HG03342 (cell line): ENCODE data around the gene IQGAP3.

ENCODE experiments used
- ATAC-seq: cut with Tn5 transposase; IDR thresholded peaks from one replicate; pipeline ENCODE4 v1.9.1; 2021; ENCODE audit warnings: mild to moderate bottlenecking, moderate library complexity; ENCODE audit not compliant: unreplicated experiment

Gene IQGAP3

DNA sequence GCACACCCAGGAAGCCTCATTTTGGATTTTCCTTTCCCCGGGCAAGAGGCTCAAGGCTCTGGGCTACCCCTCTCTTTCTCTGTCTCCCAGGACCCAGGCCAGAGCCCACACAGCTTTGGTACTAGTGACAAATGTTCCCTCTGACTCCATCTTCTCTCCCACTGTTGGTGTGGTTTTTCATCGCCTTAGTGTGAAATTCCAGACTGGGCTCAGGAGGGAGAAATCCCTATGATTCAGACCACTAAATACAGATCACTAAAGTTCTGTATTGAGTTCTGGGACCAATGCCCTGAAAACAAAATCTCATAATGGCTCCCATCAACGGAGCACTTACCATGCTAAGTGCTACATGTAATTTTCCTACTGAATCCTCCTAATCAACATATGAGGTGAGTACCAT is 26.1 kb downstream of the IQGAP3 start:
- no peak for ATAC-seq

DNA sequence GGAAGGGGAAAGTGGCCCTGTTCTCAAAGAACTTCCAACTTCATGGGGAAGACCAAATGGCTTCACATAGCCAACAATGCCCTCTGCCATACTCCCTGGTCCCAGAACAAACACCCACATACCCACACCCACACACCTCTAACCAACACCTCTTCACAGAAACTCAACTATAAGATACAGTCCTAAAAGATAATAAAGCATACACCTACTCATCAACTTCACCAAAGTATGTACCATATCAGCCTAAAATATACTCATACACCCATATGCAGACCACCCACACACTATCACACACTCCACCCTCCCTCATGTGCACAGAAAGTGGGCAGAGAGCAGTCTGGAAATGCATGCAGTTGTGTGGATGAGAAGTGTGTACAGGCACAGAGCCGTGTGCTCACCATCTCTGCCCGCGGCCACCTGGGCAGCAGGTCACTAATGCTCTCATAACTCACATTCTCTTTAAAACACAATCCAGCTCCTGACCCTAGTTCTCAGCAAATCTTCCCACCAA is 27.7 kb downstream of the IQGAP3 start:
- ATAC-seq, result no peak

DNA sequence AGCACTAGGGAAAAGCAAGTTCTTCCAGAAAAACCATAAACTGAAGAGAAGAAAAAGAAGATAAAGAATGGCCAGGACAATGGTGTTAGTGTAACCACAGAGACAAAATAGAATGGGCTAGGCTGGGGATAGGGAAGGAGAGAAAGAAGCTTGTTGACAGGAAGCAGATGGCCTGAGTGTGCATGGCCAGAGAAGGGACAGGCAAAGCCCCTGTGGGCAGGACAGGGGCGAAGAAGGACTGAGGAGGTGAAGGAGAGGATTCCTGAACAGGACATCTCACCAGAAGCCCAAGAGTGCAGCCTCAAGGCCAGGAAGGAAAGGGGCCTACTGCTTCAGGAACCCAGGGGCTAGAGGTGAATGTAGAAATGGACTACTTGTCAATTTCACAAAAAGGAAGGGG is 29.3 kb downstream of the IQGAP3 start:
- ATAC-seq, result no peak

DNA sequence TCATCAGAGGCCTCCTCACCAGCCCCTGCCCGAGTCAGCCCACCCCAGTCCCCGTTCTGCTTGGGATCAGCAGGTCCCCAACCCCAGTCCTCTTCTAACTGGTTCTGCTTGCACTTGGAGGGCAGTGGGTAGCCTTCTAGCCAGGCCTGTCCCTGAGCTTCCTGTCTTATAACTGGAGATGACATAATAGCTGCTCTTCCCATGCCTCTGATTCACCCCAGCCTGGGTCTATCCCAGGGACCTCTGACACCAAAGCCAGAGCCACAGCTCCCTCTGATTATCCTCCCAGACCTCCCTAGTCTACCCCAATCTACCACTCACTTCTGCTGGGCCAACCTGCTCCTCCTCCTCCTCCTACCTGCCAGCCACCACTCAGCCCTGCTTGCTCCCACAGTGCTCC is 31.4 kb downstream of the IQGAP3 start:
- ATAC-seq, result no peak

DNA sequence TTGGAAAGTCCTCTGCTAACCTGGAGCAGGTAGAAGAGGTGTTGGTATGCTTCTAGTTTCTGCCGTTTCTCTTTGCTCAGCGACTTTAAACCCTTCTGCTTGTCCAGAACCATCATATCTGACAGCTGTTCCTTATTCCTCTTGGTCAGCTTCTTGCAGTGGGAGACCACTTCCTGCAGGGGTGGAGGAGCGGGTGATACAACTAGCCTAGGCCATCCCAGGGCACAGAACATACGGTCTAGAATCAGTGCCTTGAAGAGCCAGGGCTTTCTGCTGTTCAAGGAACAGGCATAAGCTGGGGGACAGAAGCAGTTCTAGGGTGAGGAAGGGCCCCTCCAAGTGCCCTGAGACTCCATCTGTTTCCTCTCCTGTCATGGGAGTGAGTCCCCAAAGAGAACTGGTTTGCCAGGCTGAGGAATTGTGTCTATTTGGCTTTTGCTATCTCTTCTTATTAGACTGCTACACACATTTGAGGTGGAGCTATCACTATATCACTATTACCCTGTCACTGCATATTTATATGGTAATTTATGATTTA is 32.5 kb downstream of the IQGAP3 start:
- ATAC-seq, result no peak

DNA sequence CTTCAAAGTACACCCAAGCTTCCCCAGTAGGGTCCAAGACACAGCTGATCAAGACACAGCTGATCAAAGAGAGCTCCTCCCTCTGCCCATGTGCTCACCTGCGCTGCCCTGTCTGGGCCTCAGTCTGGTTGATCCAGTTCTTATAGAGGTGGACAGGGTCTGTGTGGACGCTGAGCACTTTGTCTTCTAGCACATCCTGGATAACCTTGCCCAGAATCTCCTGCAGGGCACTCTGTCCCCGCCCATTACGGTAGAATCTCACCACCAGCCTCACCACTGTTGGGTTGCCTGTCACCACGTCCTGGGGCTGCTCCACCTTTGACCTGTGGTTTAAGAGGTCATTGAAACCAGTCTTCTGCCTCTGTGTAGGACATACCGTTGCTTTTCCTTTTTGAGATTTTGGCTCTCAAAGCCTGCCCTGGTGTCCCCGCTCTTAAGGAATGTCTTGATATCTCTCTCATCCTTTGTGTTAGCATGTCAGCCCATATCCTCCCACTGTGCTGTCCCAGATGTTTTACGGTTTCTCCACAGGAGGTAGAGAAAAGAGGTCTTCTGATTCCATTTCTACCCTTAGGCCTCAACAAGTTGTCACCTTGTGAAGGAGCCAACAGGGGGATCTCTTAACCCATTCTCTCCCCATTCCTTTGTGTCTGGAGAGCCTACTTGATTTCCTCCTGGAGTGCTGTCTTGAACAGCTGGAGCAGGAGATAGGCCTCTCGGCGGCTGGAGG is 33.5 kb downstream of the IQGAP3 start:
- ATAC-seq, result no peak

DNA sequence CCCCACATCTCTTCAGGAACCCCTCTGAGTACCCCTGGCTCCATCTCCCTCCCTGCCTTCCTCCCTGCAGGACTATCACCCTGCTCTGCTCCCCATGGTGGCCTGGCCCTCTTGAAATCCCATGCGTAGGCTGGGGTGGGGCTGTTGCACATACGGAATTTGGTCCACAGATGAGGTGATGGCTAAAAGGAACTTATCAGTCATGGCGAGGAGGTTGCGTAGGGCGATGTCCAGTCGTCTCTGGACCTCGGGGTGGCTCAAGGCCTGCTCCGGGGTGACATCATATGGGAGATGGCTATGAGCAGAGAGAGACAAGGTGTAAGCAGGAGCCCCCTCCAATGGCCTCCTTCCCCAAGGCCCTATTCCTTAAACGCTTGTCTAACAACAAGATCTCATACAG is 35.3 kb downstream of the IQGAP3 start:
- no peak for ATAC-seq

DNA sequence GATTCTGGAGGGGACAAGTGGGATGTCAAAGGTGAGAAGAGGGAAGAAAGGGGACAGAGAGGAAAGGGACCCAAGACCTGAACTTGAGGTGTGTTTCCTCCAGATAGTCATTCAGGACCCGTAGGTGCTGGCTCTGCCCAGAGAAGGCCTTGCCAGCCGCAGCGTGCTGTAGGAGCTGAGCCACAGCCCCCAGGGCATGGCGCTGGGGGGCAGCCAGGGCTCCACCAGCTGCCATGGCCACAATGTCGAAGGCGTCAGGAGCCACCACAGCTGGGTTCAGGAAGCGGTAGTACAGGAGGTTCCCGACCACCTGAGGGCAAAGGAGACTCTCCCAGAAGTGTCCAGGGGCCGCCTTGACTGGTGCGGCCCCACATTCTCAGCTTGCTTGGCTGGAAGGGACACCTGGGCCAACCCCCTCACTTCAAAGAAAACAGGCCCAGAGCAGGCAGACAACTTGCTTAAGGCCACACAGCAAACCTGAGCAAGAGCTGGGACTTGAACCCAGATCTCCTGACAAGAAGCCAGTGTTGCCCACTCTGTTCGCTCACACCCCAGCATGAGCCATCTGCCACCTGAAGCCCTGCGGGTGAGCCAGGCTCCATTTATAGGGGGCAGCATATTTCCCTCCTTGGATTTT is 37.8 kb downstream of the IQGAP3 start:
- no peak for ATAC-seq

DNA sequence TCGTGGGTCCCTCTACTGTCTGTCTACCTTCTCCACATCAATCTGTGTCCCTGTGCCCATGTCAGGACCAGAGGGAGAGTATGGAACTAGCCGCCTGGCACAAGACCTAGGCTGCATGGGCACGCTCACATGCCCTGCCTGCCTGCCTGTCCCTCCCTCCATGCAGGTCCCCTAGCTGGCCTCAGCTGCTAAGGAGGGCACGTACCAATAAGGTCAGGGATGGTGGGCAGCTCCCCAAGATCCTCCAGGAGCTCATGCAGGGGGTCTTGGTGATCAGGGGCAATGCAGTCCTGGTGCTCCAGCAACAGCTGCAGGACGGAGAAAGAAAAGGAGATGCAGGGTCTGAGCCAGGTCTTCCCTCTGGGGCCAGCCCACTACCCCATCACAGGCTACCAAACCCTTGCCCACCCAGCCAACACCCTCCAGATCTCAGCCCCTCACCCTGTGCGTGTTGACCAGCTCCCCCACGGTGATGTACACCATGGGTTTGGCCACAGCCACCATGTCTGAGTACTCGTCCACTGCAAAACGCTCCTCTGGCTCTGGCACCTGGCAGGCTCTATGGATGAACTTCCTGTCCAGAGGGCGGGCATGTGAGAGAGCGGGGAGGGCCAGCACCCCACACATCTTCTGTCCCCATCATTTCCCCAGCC is 38.7 kb downstream of the IQGAP3 start:
- ATAC-seq, result no peak

DNA sequence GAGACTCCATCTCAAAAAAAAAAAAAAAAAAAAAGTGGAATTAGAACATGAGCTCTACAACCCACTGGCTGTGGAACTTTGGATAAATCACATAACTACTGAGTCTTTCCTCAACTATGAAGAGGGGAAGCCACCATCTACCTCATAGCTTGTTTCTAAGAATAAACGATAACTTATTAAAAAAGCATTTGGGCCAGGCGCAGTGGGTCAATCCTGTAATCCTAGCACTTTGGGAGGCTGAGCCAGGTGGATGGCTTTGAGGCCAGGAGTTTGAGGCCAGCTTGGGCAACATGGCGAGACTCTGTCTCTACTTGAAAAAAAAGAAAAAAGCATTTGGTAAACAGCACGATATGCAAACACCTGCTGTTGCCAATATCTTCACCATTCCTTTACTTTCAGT is 40.0 kb downstream of the IQGAP3 start:
- ATAC-seq, result no peak

DNA sequence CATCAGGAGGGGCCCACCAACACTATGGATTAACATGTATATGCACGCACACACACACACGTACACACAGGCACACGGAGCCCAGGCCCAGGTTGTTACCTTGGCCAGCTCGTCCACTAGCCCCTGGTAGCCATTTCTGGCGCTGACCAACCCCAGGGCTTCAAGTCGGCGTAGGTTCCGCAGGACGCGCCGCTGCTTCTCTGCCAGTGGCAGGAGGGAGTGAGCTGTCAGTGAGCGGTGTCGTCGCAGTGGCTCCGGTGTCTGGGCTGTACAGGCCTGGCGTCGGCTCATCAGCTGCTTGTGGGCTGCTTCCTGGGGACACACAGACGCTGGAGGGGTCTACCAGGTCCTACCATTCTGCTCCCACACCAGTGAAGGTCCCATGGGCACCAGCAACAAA is 42.4 kb downstream of the IQGAP3 start:
- no peak for ATAC-seq

DNA sequence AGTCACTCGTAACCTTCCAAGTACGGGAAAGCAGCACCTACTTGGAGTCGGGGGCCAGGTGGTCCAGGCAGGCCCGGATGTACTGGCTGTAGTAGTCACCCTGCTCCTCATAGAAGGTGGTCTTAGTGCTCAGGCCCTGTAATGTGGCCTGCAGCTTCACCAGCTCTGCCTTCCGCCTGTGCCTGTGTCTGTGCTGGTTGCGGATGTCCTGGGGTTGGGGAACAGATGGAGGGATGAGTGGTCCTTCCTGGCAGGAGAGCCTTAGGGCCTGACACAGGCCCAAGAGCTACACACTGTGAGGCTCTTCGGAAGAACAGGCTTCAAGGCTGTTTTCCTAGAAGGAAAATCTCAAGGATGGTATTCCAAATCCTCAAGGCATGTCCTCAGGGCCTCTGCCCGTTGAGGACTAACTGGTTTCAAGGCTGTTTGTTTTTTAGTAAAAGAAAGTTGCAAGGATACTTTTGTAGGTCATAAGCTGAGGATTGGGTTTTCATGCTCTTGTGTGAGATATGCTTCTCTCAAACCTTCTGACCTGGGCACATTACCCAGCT is 43.4 kb downstream of the IQGAP3 start:
- ATAC-seq, result no peak

DNA sequence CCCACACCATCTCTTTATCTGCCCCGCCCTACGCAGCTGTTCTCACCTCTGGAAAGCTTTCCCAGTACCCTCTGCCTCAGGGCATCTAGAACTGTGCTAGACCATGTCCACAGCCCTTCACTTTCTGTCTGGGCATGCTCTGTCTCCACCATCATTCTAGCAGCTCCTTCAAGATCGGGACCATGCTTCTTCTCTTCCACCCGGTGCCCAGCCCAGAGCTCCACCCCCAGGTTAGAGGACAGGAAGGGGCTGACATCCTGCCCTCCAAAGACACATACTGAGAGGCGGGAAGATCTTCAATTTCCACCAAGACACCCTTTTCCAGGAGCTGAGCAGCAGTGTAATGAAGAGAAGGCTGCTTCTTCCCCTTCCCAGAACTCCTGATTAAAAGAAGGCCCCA is 44.1 kb downstream of the IQGAP3 start:
- no peak for ATAC-seq

DNA sequence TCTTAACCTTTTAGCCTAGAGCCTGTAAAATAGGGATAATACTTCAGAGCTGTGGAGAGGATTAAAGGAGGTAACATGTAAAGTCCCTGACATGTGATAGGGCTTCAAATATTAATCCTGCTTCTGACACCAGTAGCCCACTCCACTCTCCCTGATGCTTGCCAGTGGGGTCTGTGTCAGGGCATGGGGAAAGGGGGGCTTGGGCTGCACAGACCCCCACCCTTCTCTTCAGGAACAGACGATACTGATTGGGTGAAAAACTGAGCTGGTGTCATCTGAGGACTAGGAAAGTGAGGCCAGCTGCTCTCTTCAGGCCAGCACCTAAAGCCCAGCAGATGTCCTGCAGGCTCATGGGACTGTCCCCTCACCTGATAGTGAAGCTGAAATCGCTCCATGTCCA is 44.8 kb downstream of the IQGAP3 start:
- no peak for ATAC-seq

DNA sequence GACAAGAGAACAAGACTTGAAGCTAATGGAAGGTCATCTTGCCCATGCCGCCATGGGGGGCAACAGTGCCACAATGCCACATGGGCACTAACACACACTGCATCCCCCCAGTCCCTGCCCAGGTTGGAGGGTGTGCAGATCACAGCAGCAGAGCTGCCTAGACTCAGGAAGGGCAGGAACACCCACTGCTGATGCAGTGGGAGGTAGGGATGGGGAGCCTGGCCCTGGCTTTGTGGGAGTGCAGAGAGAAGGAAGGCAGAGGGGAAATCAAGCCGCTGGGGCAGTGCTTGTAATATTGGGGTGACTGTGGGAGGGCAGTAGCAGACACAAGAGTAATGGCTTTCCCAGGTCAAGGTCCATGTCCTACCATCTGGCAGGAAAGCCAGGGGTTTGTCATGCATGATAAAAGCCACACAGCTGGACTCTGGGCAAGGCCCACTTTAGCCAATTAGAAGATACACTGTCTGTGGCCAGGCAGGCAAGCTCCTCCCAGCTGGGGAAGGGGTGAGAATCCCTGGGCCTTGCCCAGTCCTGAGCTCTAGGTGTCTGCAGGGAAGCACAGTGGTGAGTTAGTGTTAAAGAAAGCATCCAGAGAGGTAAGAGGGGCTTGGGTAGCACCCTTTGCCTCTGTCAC is 46.4 kb downstream of the IQGAP3 start:
- no peak for ATAC-seq

DNA sequence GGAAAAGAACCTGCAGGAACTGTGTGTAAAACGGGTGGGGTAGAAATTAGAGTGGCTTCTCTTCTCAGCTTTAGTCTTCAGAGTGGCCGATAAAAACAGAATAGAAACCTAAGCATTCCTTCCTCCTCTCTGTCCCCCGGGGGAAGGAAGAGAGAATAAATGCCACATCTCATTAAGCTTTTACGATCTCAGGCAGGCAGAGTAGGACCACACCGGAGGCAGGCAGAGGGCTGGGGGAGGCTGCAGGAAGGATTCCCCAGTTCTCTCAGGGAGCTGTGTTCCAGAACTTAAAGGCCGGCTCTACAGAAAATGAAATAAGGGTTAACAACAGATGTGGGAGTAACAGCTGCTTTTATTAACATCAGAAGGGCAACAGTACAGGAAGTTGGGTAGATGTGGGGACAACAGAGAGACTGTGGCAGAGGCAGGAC is 47.3 kb downstream of the IQGAP3 start:
- ATAC-seq, result no peak

DNA sequence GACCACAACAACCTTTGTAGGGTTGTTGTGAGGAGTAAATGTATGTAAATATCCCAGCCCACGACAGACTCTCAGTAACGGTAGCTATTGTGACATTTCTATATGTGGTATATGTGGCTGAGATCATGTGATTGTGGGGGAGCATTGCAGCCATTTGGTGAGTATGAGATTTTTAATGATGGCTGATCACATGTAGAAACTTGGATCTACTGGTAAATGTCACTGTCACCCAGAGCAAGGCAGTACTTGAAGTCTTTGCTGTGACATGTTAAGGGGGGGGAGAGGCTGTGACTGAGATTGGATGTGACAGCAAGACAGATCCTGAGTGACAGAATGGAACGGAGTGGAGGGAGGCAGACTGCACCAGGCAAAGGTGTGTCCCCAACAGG is 47.9 kb downstream of the IQGAP3 start:
- ATAC-seq, result peak; percentile 62

DNA sequence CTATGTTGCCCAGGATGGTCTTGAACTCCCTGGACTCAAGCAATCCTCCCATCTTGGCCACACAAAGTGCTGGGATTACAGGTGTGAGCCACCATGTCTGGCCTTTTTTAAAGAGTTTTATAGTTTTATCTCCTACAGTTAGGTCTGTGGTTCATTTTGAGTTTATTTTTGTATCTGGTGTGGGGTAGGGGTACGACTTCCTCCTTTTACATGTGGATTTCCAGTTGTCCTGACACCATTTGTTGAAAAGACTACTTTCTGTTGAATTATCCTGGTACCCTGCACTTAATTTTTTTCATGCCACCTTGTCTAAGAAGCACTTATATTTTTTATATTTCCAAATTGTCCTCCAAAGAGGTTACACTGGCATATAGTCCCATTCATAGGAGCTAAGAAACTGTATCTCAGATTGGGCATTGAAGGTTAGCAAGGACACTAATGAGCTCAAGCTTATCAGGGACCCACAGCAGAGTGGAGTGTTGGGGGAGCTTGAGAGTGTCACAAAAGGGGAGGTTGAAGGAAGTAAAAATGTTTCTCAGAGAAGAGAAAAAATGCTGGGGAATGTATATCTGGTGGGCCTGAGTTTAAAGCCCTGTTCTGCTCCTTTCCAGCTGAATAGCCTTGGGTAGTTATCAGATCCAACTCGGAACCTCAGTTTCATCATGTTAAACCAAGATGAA is 48.4 kb downstream of the IQGAP3 start:
- no peak for ATAC-seq

DNA sequence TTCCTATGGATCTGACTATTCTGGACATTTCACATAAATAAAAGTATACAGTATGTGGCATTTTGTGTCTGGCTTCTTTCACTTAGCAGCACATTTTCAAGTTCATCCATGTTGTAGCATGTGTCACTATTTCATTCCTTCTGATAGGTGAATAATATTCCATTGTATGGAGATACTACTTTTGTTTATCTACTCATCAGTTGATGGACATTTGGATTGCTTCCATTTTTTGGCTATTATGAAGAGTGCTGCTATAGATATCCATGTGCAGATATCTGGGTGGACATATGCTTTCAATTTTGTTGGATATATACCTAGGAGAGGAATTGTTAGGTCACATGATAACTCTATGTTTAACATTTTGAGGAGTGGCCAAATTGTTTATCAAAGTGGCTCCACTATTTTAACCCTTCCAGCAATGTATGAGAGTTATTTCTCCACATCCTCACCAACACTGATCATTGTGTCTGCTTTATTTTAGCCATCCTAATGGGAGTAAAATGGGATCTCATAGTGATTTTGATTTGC is 49.9 kb downstream of the IQGAP3 start:
- ATAC-seq, result no peak

DNA sequence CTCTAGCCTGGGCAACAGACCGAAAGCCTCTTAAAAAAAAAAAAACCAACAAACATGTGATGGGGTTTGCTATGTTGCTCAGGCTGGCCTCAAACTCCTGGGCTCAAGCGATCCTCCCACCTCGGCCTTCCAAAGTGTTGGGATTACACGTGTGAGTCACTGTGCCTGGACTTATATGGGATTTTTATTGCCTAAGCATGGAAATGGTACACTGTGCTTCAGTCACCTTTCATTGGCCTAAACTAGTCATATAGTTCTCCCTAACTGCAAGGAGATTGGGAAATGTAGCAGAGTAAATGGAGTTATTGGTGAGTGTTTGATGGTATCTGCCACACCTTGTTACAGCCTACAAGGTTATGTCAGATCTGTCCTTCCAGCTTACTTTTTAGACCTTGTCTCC is 54.6 kb downstream of the IQGAP3 start:
- no peak for ATAC-seq
